Activated CD8-positive, alpha-beta memory T cell treated with anti-CD3 and anti-CD28 coated beads for 1 hour (primary cell): Measurements from ENCODE around the gene DENND11.
"Not testable (repeated sequence)": the region's sequence is repeated elsewhere in the genome, so short reads cannot be mapped to it uniquely, and the experiment has no call there.

Experiments used
- DNase-seq, 2 donors: peaks; one replicate each; pipeline ENCODE4 v3.0.0-alpha.2; 2020; ENCODE audit warnings: low read depth in 1 of 2; ENCODE audit errors: extremely low read depth in 1 of 2

Gene DENND11

GRCh38 chr7:141709318-141709717 lies 7.4 kb upstream of the DENND11 start:
- no peak for DNase-seq

- no peak for DNase-seq
Observed at GRCh38 chr7:141708351-141708750, 6.4 kb upstream of the DENND11 start, which contains the start of gene WEE2. TSS of gene WEE2 (plus strand) at chr7:141708353. CDS start at chr7:141708759, 406 bp downstream.

GRCh38 chr7:141706239-141707064 lies 4.5 kb upstream of the DENND11 start:
- DNase-seq, result no peak

GRCh38 chr7:141704741-141705140 lies 2.8 kb upstream of the DENND11 start:
- DNase-seq, result no peak

GRCh38 chr7:141704112-141704511 lies 2.1 kb upstream of the DENND11 start:
- DNase-seq, result no peak

- no peak for DNase-seq
Observed at GRCh38 chr7:141702892-141703291, 926 bp upstream of the DENND11 start.

- peak; percentile 46 to 52 for DNase-seq
Observed at GRCh38 chr7:141701489-141702046, 398 bp downstream of the DENND11 start.

- DNase-seq, result no peak
Observed at GRCh38 chr7:141700848-141701371, 1.1 kb downstream of the DENND11 start.

GRCh38 chr7:141700296-141700847 lies 1.6 kb downstream of the DENND11 start:
- no peak for DNase-seq

GRCh38 chr7:141699860-141700259 lies 2.1 kb downstream of the DENND11 start:
- DNase-seq, result no peak

- no peak for DNase-seq
Observed at GRCh38 chr7:141698247-141699015, 3.5 kb downstream of the DENND11 start.

- DNase-seq, result no peak
Observed at GRCh38 chr7:141697211-141697871, 4.6 kb downstream of the DENND11 start.

GRCh38 chr7:141696348-141696747 lies 5.6 kb downstream of the DENND11 start:
- no peak for DNase-seq

GRCh38 chr7:141695803-141696289 lies 6.1 kb downstream of the DENND11 start:
- DNase-seq, result no peak

GRCh38 chr7:141693082-141693481 lies 8.9 kb downstream of the DENND11 start:
- DNase-seq, result no peak

GRCh38 chr7:141691961-141692360 lies 10.0 kb downstream of the DENND11 start:
- DNase-seq, result no peak

- DNase-seq, result no peak
Observed at GRCh38 chr7:141691540-141691939, 10.4 kb downstream of the DENND11 start.

GRCh38 chr7:141689072-141689825 lies 12.7 kb downstream of the DENND11 start:
- not testable (repeated sequence) for DNase-seq

- DNase-seq, result no peak
Observed at GRCh38 chr7:141688043-141688442, 13.9 kb downstream of the DENND11 start.

- no peak for DNase-seq
Observed at GRCh38 chr7:141686670-141687069, 15.3 kb downstream of the DENND11 start.
